ENCODE measurements around the gene PPP1R1C. TPM values are rescaled to one million over a fixed set of nuclear protein-coding genes. Genes with fewer than 3 reads are reported as not detected.

The PPP1R1C gene
- total and polyA plus RNA-seq, 2 experiments from 2014 or later: 3.5 to 18.8 TPM

GRCh38 chr2:182004945-182005520 lies 19.4 kb downstream of the PPP1R1C start:
- no peaks in the 10 kb centered on the region; the same call in 1 of the 2 replicates for H3K36me3 ChIP-seq (ENCODE audit: insufficient read depth)
- no peak overlapping the region for H3K4me3 ChIP-seq
- H3K9me3 Mint-ChIP-seq: no peaks in the 10 kb centered on the region
- H3K27me3 Mint-ChIP-seq (ENCODE audit: insufficient read depth, low read depth, poor library complexity): no peaks in the 10 kb centered on the region
- TF ChIP-seq ZNF114 (CRISPR knock-in tag; IDR thresholded peaks at IDR 0.05): no peak
- TF ChIP-seq REST (IDR thresholded peaks at IDR 0.05; ENCODE audit: unreplicated experiment): no peak
- H3K4me3 Mint-ChIP-seq: no peak overlapping the region
- no peaks in the 10 kb centered on the region for H3F3A ChIP-seq (replicated peaks; ENCODE audit: low read depth)
- no peaks in the 10 kb centered on the region for H3K36me3 Mint-ChIP-seq (ENCODE audit: low read depth)
- no peaks in the 10 kb centered on the region for H3K4me1 ChIP-seq (ENCODE audit: insufficient read depth)
- peaks cover 2% of the 10 kb centered on the region; the same call in 1 of the 3 replicates for H3K4me1 Mint-ChIP-seq
- H3K27me3 ChIP-seq (ENCODE audit: insufficient read depth): no peaks in the 10 kb centered on the region
- no peaks in the 10 kb centered on the region for H4K20me1 ChIP-seq (replicated peaks; ENCODE audit: insufficient read depth)
- H2AFZ ChIP-seq: no peak overlapping the region
- no peak overlapping the region for H3K4me2 ChIP-seq
- ATAC-seq (no peak), DNase-seq (ENCODE audit: low spot score) (no peak)
- H3K27ac Mint-ChIP-seq: no peak overlapping the region
- 0 out of 2 replicates have a peak, but pooled peaks cover 3% of the 10 kb centered on the region for H3K9me2 ChIP-seq (ENCODE audit: insufficient read depth)
- no peaks in the 10 kb centered on the region for H3K79me2 ChIP-seq (replicated peaks; ENCODE audit: insufficient read depth)
- no peak overlapping the region for H3K27ac ChIP-seq (ENCODE audit: low read depth)

GRCh38 chr2:182006595-182007341 lies 21.1 kb downstream of the PPP1R1C start:
- Histone ChIP-seq H3K36me3 (ENCODE audit: insufficient read depth) (no peaks in the 10 kb centered on the region; the same call in 1 of the 2 replicates), H3K9me2 (ENCODE audit: insufficient read depth) (0 out of 2 replicates have a peak, but pooled peaks cover 3% of the 10 kb centered on the region), H3K27me3 (ENCODE audit: insufficient read depth) (no peaks in the 10 kb centered on the region), H3K4me3 (no peak overlapping the region), H3K4me1 (ENCODE audit: insufficient read depth) (no peaks in the 10 kb centered on the region), H3F3A (replicated peaks; ENCODE audit: low read depth) (no peaks in the 10 kb centered on the region), H3K79me2 (replicated peaks; ENCODE audit: insufficient read depth) (no peaks in the 10 kb centered on the region), H3K4me2 (no peak overlapping the region), H3K27ac (ENCODE audit: low read depth) (no peak overlapping the region), H4K20me1 (replicated peaks; ENCODE audit: insufficient read depth) (no peaks in the 10 kb centered on the region), H2AFZ (no peak overlapping the region)
- Mint-ChIP-seq H3K27ac (no peak overlapping the region), H3K27me3 (ENCODE audit: insufficient read depth, low read depth, poor library complexity) (no peaks in the 10 kb centered on the region), H3K36me3 (ENCODE audit: low read depth) (no peaks in the 10 kb centered on the region; the same call in 2 of the 3 replicates), H3K4me1 (peaks cover 2% of the 10 kb centered on the region; the same call in 1 of the 3 replicates), H3K4me3 (no peak overlapping the region), H3K9me3 (peaks cover 7% of the 10 kb centered on the region; the same call in 2 of the 3 replicates)
- ATAC-seq (no peak), DNase-seq (ENCODE audit: low spot score) (no peak)
- no peak for TF ChIP-seq NANOG (IDR thresholded peaks at IDR 0.05; ENCODE audit: borderline replicate concordance)
- no peak for TF ChIP-seq STAT1 (IDR thresholded peaks at IDR 0.05; ENCODE audit: unreplicated experiment)
- TF ChIP-seq POLR2AphosphoS5 (IDR thresholded peaks at IDR 0.05; ENCODE audit: low read depth): no peak
- no peak for TF ChIP-seq CTCF (conservative IDR thresholded peaks at IDR 0.05; ENCODE audit: low read depth in 2 of 2)
- no peak for TF ChIP-seq REST (IDR thresholded peaks at IDR 0.05; ENCODE audit: unreplicated experiment)
- no peak for TF ChIP-seq JUNB (IDR thresholded peaks at IDR 0.05; ENCODE audit: unreplicated experiment)
- no peak for TF ChIP-seq CREB1 (CRISPR knock-in tag; IDR thresholded peaks at IDR 0.05; ENCODE audit: low read depth)
- no peak for TF ChIP-seq ZNF114 (CRISPR knock-in tag; IDR thresholded peaks at IDR 0.05)
- TF ChIP-seq ETS1 (IDR thresholded peaks at IDR 0.05): no peak
- TF ChIP-seq EZH2phosphoT487 (IDR thresholded peaks at IDR 0.05; ENCODE audit: unreplicated experiment): no peak

All from GM23338 (cell line).